ENCODE results near the gene AFG3L2. TPM values are rescaled to one million over a fixed set of nuclear protein-coding genes. Genes with fewer than 3 reads are reported as not detected.

Gene AFG3L2
- total RNA-seq, 1 experiment from 2014 or later: 66.7 TPM

DNA sequence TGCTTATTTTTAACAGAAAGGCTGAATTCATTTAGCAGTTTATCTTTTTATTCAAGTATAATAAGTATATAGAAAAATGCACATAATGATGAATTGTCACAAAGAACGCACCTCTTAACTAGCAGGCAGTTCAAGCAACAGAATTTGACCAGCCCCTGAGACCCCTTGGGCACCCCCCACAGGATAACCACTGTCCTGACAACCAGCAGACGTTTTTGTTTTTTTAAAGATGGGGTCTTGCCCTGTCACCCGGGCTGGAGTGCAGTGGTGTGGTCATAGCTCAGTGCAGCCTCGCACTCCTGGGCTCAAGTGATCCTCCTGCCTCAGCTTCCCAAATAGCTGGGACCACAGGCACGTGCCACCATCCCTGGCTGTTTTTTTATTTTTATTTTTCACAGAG is 44.7 kb upstream of the AFG3L2 start:
- intact Hi-C loops (cut with micrococcal nuclease): loop anchor here (2.0 kb wide), 2 partner anchors 31 to 237 kb away; partner anchors contain the start of gene SPIRE1
- ChIA-PET CTCF (no interaction called here), POLR2A (interaction anchor here (1.5 kb wide), 1 partner anchor 20 kb away, joined by 3 read pairs; no protein-coding TSS in a partner anchor), RAD21 (ENCODE audit: low non-redundant PET in 1 of 2, low total read pairs in 2 of 2, uncharacterized antibody in 2 of 2, unreplicated experiment in 2 of 2) (interaction anchor here in 1 of 2 experiments (0.7 kb wide), 1 partner anchor 30 kb away, joined by 4 read pairs; no protein-coding TSS in a partner anchor)
- no peak for DNase-seq (ENCODE audit: low read depth, low spot score)
- H3K4me3 ChIP-seq (replicated peaks in 1 of 2; ENCODE audit: low read depth in 1 of 2, low read length in 2 of 2): no peak overlapping the region
- no peak overlapping the region for H3K27ac ChIP-seq (ENCODE audit: low read depth, low read length)
- ATAC-seq: no peak
- peaks cover 4 to 9% of the 10 kb centered on the region in 2 experiments; a peak in 2 of 4 replicates for H3K4me1 ChIP-seq (ENCODE audit: control insufficient read depth in 1 of 2, insufficient read depth in 2 of 2, low read length in 2 of 2)
- TSS peak; percentile 41 for BruUV-seq (replicated peaks)
- H3K9me2 ChIP-seq (ENCODE audit: insufficient read depth): no peaks in the 10 kb centered on the region
- no peak overlapping the region for H3K9ac ChIP-seq (ENCODE audit: low read length)
- H3K79me2 ChIP-seq (ENCODE audit: insufficient read depth, low read length): peaks cover 6% of the 10 kb centered on the region; the same call in 1 of the 2 replicates
- H3K36me3 ChIP-seq (ENCODE audit: control insufficient read depth in 1 of 2, insufficient read depth in 2 of 2, low read length in 2 of 2): peaks cover 0 to 2% of the 10 kb centered on the region in 2 experiments; a peak in 1 of 4 replicates
- no peaks in the 10 kb centered on the region for H3K9me3 ChIP-seq (ENCODE audit: control insufficient read depth in 1 of 2, insufficient read depth in 1 of 2, low read depth in 1 of 2, low read length in 2 of 2)
- H3K27me3 ChIP-seq (ENCODE audit: insufficient read depth, low read length): no peaks in the 10 kb centered on the region
- no peaks in the 10 kb centered on the region for H4K20me1 ChIP-seq (ENCODE audit: insufficient read depth)
- no peak overlapping the region for H3K4me2 ChIP-seq (ENCODE audit: low read length)
- no peak for TF ChIP-seq EZH2 (IDR thresholded peaks at IDR 0.05)
- no peak for TF ChIP-seq ELF1 (IDR thresholded peaks at IDR 0.05; ENCODE audit: borderline replicate concordance, low read depth)
- TF ChIP-seq CTCF (IDR thresholded peaks at IDR 0.05 in 2 of 3, conservative IDR thresholded peaks at IDR 0.05 in 1 of 3; ENCODE audit: borderline replicate concordance in 1 of 3, insufficient read depth in 1 of 3, low read depth in 2 of 3, low read length in 2 of 3): no peak
- TF ChIP-seq ZBTB33 (IDR thresholded peaks at IDR 0.05; ENCODE audit: extremely low read depth, insufficient replicate concordance, low read length): no peak
- no peak for TF ChIP-seq CEBPB (IDR thresholded peaks at IDR 0.05; ENCODE audit: low read depth)
- TF ChIP-seq MAX (IDR thresholded peaks at IDR 0.05): no peak
- H2AFZ ChIP-seq (ENCODE audit: low read depth, low read length, poor library complexity, severe bottlenecking): no peak overlapping the region

All from HCT116 (cell line).